ENCODE results near the gene FBXO21.
"Not testable (repeated sequence)": the region's sequence is repeated elsewhere in the genome, so short reads cannot be mapped to it uniquely, and the experiment has no call there.

The FBXO21 gene

GRCh38 chr12:117095191-117095590 is 95.1 kb downstream of the FBXO21 start:
- H3K27ac ChIP-seq (ENCODE audit: low read depth, low read length); H3K9ac ChIP-seq (ENCODE audit: low read length); DNase-seq; H3K4me3 ChIP-seq (ENCODE audit: low read length); H3K79me1 ChIP-seq (ENCODE audit: low read length); H4K8ac ChIP-seq (ENCODE audit: low read depth, low read length); H3K23ac ChIP-seq (ENCODE audit: low read length); H2BK15ac ChIP-seq (replicated peaks; ENCODE audit: low read depth); H2AK5ac ChIP-seq (ENCODE audit: low read length); H3K79me2 ChIP-seq (ENCODE audit: control insufficient read depth, insufficient read depth, low read length); H2BK120ac ChIP-seq (ENCODE audit: low read depth, low read length); H3K4me1 ChIP-seq (ENCODE audit: control insufficient read depth, low read depth, low read length); H2BK5ac ChIP-seq (ENCODE audit: low read length); H3K36me3 ChIP-seq (ENCODE audit: control insufficient read depth, insufficient read depth, low read length); H3K56ac ChIP-seq (ENCODE audit: low read length); H3K18ac ChIP-seq (ENCODE audit: low read length); H4K5ac ChIP-seq (ENCODE audit: low read length); H3K4ac ChIP-seq (ENCODE audit: low read depth, low read length); H3K4me2 ChIP-seq (ENCODE audit: low read length): not testable (repeated sequence)
- peaks cover 10% of the 10 kb centered on the region for H3K27me3 ChIP-seq (ENCODE audit: insufficient read depth, low read length, poor library complexity)
- WGBS (ENCODE audit: extremely low coverage, insufficient coverage, low lambda C conversion rate): no CpG with 5 or more reads among the region's 10 CpGs

GRCh38 chr12:117093918-117094630 is 96.2 kb downstream of the FBXO21 start:
- no peak overlapping the region for H3K4me2 ChIP-seq (ENCODE audit: low read length)
- no peak overlapping the region for H2AK5ac ChIP-seq (ENCODE audit: low read length)
- H3K27me3 ChIP-seq (ENCODE audit: insufficient read depth, low read length, poor library complexity): peaks cover 10% of the 10 kb centered on the region
- no peak overlapping the region for H4K5ac ChIP-seq (ENCODE audit: low read length)
- H3K79me1 ChIP-seq (ENCODE audit: low read length): no peaks in the 10 kb centered on the region
- no peak overlapping the region for H3K23ac ChIP-seq (ENCODE audit: low read length)
- no peak for DNase-seq
- H3K4me1 ChIP-seq (ENCODE audit: control insufficient read depth, low read depth, low read length): no peaks in the 10 kb centered on the region
- H2BK5ac ChIP-seq (ENCODE audit: low read length): no peak overlapping the region
- H3K27ac ChIP-seq (ENCODE audit: low read depth, low read length): no peak overlapping the region
- H4K8ac ChIP-seq (ENCODE audit: low read depth, low read length): no peak overlapping the region
- no peak overlapping the region for H2BK120ac ChIP-seq (ENCODE audit: low read depth, low read length)
- H3K4ac ChIP-seq (ENCODE audit: low read depth, low read length): no peak overlapping the region
- H3K36me3 ChIP-seq (ENCODE audit: control insufficient read depth, insufficient read depth, low read length): no peaks in the 10 kb centered on the region
- no peak overlapping the region for H2BK15ac ChIP-seq (replicated peaks; ENCODE audit: low read depth)
- no CpG with 5 or more reads among the region's 18 CpGs for WGBS (ENCODE audit: extremely low coverage, insufficient coverage, low lambda C conversion rate)
- H3K79me2 ChIP-seq (ENCODE audit: control insufficient read depth, insufficient read depth, low read length): no peaks in the 10 kb centered on the region
- no peak overlapping the region for H3K9ac ChIP-seq (ENCODE audit: low read length)
- no peak overlapping the region for H3K4me3 ChIP-seq (ENCODE audit: low read length)
- no peak overlapping the region for H3K56ac ChIP-seq (ENCODE audit: low read length)
- H3K18ac ChIP-seq (ENCODE audit: low read length): no peak overlapping the region

DNA sequence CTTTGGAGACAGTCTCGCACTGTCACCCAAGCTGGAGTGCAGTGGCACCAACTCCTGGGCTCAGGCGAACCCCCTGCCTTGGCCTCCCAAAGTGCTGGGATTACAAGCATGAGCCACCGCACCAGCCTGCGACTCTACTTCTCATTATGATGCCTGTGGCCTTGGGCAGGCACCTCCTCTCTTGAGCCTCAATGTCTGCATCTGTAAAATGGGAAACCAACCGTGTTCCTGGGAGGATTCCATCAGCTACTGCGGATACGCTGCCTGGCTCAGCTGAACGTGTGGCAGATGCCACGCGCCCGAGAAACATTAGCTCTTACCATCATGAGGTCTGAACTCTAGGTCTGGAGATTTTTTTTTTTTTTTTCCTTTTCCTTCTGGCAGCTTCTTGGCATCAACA is 96.8 kb downstream of the FBXO21 start:
- Histone ChIP-seq H2BK15ac (replicated peaks; ENCODE audit: low read depth) (no peak overlapping the region), H3K79me1 (ENCODE audit: low read length) (no peaks in the 10 kb centered on the region), H3K4me2 (ENCODE audit: low read length) (no peak overlapping the region), H3K79me2 (ENCODE audit: control insufficient read depth, insufficient read depth, low read length) (no peaks in the 10 kb centered on the region), H3K9ac (ENCODE audit: low read length) (no peak overlapping the region), H3K4me1 (ENCODE audit: control insufficient read depth, low read depth, low read length) (no peaks in the 10 kb centered on the region), H2AK5ac (ENCODE audit: low read length) (no peak overlapping the region), H3K4ac (ENCODE audit: low read depth, low read length) (no peak overlapping the region), H3K4me3 (ENCODE audit: low read length) (no peak overlapping the region), H3K18ac (ENCODE audit: low read length) (no peak overlapping the region), H4K8ac (ENCODE audit: low read depth, low read length) (no peak overlapping the region), H2BK5ac (ENCODE audit: low read length) (no peak overlapping the region), H2BK120ac (ENCODE audit: low read depth, low read length) (no peak overlapping the region), H3K27ac (ENCODE audit: low read depth, low read length) (no peak overlapping the region), H3K56ac (ENCODE audit: low read length) (no peak overlapping the region), H3K36me3 (ENCODE audit: control insufficient read depth, insufficient read depth, low read length) (no peaks in the 10 kb centered on the region), H4K5ac (ENCODE audit: low read length) (no peak overlapping the region), H3K27me3 (ENCODE audit: insufficient read depth, low read length, poor library complexity) (peaks cover 6% of the 10 kb centered on the region), H3K23ac (ENCODE audit: low read length) (no peak overlapping the region)
- no peak for DNase-seq
- WGBS (ENCODE audit: extremely low coverage, insufficient coverage, low lambda C conversion rate): no CpG with 5 or more reads among the region's 11 CpGs

DNA sequence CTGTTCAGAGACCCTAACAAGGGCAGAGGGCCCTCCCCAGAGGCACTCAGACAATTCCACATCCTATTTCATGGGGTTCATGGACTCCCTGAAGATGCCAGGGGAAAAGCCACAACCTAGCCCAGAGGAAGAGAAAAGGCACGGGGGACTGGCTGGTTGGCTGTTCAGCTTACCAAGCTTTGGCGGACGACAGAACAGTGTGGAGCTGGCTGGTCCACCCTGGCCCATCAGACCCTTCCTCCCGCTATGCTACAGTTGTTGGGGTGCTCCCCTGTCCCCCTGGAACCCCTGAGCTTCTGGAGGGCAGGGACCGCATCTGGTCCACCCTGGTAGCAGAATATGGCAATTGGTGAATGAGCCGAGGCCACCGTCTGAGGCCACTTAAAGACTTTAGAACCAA is 97.4 kb downstream of the FBXO21 start:
- no peak overlapping the region for H3K27ac ChIP-seq (ENCODE audit: low read depth, low read length)
- no peak overlapping the region for H3K4ac ChIP-seq (ENCODE audit: low read depth, low read length)
- no peak overlapping the region for H3K4me3 ChIP-seq (ENCODE audit: low read length)
- no peaks in the 10 kb centered on the region for H3K4me1 ChIP-seq (ENCODE audit: control insufficient read depth, low read depth, low read length)
- no peak overlapping the region for H3K23ac ChIP-seq (ENCODE audit: low read length)
- no peak overlapping the region for H3K4me2 ChIP-seq (ENCODE audit: low read length)
- no peak overlapping the region for H3K9ac ChIP-seq (ENCODE audit: low read length)
- H3K56ac ChIP-seq (ENCODE audit: low read length): no peak overlapping the region
- no peak for DNase-seq
- no peak overlapping the region for H4K8ac ChIP-seq (ENCODE audit: low read depth, low read length)
- no peak overlapping the region for H2BK15ac ChIP-seq (replicated peaks; ENCODE audit: low read depth)
- WGBS (ENCODE audit: extremely low coverage, insufficient coverage, low lambda C conversion rate): no CpG with 5 or more reads among the region's 7 CpGs
- H3K27me3 ChIP-seq (ENCODE audit: insufficient read depth, low read length, poor library complexity): peaks cover under 1% of the 10 kb centered on the region
- no peaks in the 10 kb centered on the region for H3K79me2 ChIP-seq (ENCODE audit: control insufficient read depth, insufficient read depth, low read length)
- H2BK120ac ChIP-seq (ENCODE audit: low read depth, low read length): no peak overlapping the region
- no peak overlapping the region for H2AK5ac ChIP-seq (ENCODE audit: low read length)
- H4K5ac ChIP-seq (ENCODE audit: low read length): no peak overlapping the region
- H2BK5ac ChIP-seq (ENCODE audit: low read length): no peak overlapping the region
- H3K18ac ChIP-seq (ENCODE audit: low read length): no peak overlapping the region
- H3K36me3 ChIP-seq (ENCODE audit: control insufficient read depth, insufficient read depth, low read length): no peaks in the 10 kb centered on the region
- no peaks in the 10 kb centered on the region for H3K79me1 ChIP-seq (ENCODE audit: low read length)

- H3K36me3 ChIP-seq (ENCODE audit: control insufficient read depth, insufficient read depth, low read length): no peaks in the 10 kb centered on the region
- H3K79me1 ChIP-seq (ENCODE audit: low read length): no peaks in the 10 kb centered on the region
- H2BK120ac ChIP-seq (ENCODE audit: low read depth, low read length): no peak overlapping the region
- H3K9ac ChIP-seq (ENCODE audit: low read length): no peak overlapping the region
- H2BK5ac ChIP-seq (ENCODE audit: low read length): no peak overlapping the region
- H3K18ac ChIP-seq (ENCODE audit: low read length): no peak overlapping the region
- no peak overlapping the region for H4K5ac ChIP-seq (ENCODE audit: low read length)
- no peaks in the 10 kb centered on the region for H3K4me1 ChIP-seq (ENCODE audit: control insufficient read depth, low read depth, low read length)
- no peak overlapping the region for H3K4me2 ChIP-seq (ENCODE audit: low read length)
- H3K56ac ChIP-seq (ENCODE audit: low read length): no peak overlapping the region
- no peak overlapping the region for H2AK5ac ChIP-seq (ENCODE audit: low read length)
- no peak overlapping the region for H4K8ac ChIP-seq (ENCODE audit: low read depth, low read length)
- no peak overlapping the region for H3K4me3 ChIP-seq (ENCODE audit: low read length)
- WGBS (ENCODE audit: extremely low coverage, insufficient coverage, low lambda C conversion rate): no CpG with 5 or more reads among the region's 2 CpGs
- no peak overlapping the region for H3K4ac ChIP-seq (ENCODE audit: low read depth, low read length)
- no peak overlapping the region for H3K23ac ChIP-seq (ENCODE audit: low read length)
- no peak overlapping the region for H2BK15ac ChIP-seq (replicated peaks; ENCODE audit: low read depth)
- no peaks in the 10 kb centered on the region for H3K79me2 ChIP-seq (ENCODE audit: control insufficient read depth, insufficient read depth, low read length)
- H3K27me3 ChIP-seq (ENCODE audit: insufficient read depth, low read length, poor library complexity): no peaks in the 10 kb centered on the region
- DNase-seq: no peak
- no peak overlapping the region for H3K27ac ChIP-seq (ENCODE audit: low read depth, low read length)
Observed at GRCh38 chr12:117092511-117092780, 97.8 kb downstream of the FBXO21 start.

All from mesendoderm (in vitro differentiated cells).